ENCODE data around the gene ULBP1. TPM values are rescaled to one million over a fixed set of nuclear protein-coding genes. Genes with fewer than 3 reads are reported as not detected.

ULBP1 gene
- total RNA-seq, 2 experiments from 2014 or later = 2.5 to 2.7 TPM

DNA sequence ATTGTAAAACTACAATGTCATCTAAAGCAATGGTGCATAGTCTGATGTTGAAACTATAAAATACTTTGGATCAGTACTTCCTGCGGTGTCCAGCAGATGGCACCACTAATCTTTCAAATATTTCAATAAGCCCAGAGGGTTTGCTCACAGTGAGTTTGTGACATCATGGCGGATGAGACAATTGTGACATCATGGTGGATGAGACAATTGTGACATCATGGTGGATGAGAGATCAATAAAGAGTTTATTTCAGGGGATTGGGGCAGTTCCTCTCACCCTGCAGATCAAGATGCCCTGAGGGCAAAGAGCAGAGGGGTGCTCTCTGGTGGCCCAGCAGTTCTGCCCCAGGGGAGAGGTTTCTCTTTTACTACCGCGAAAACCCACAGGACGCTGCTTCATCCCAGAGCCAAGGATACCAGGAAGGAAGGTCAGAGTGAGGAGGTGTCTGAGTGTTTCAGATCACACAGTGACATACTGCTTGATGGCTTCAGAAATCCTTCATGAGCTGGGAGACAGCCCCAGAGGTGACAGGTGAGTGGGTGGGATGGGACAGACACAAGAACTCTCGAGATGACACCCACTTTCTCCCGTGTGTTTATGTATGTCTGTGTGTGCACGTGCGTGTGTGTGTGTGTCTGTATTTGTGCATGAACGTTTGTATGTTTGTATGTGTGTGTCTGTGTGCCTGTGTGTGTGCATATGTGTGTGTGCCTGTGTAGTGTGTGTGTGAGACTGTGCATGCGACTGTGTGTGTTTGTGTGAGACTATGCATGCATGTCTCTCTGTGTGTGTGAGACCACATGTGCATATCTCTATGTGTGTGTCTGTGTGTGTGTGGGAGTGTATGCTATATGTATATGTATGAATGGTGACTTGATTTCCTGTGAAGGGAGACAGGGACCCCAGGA, 29.2 kb upstream of the ULBP1 start:
- Mint-ChIP-seq H3K4me1 (ENCODE audit: low read depth) (peaks cover 19% of the 10 kb centered on the region), H3K4me3 (no peak overlapping the region), H3K36me3 (ENCODE audit: low read depth) (no peaks in the 10 kb centered on the region), H3K9me3 (no peaks in the 10 kb centered on the region), H3K27me3 (peaks cover 71% of the 10 kb centered on the region), H3K27ac (no peak overlapping the region)
- ATAC-seq = peak; percentile 53
- peak; percentile 89 for DNase-seq
- ChIA-PET CTCF (interaction anchor here (1.0 to 2.8 kb wide), 5 partner anchors 27 to 101 kb away, joined by 3 to 16 read pairs (median 4); no protein-coding TSS in a partner anchor), POLR2A (no interaction called here)
- intact Hi-C loops (cut with micrococcal nuclease) = loop anchor here (1.0 to 10.0 kb wide), 3 partner anchors 68 to 410 kb away; no protein-coding TSS in a partner anchor
- TF ChIP-seq CTCF (IDR thresholded peaks at IDR 0.05) = peak; percentile 79

DNA sequence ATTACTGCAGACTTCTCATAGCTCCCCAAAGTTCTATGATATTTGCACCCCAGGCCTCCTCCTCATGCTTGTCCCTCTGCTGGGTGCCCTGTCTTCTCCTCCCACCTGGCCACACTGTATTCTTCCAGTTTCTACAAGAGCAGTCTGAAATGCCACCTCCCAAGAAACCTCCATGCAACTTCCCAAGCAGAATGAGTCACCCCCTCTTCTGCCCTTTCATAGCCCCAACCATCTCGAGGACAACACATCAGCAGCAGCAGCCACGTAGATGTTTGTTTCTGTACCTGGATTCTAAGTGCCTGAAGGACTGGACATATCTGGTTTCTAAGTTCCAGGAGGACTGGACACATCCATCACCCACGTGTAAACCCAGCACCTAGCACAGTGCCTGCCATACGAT, 28.5 kb upstream of the ULBP1 start:
- ATAC-seq = no peak
- H3K4me1 Mint-ChIP-seq (ENCODE audit: low read depth) = peaks cover 26% of the 10 kb centered on the region
- H3K36me3 Mint-ChIP-seq (ENCODE audit: low read depth) = no peaks in the 10 kb centered on the region
- no peak for TF ChIP-seq CTCF (IDR thresholded peaks at IDR 0.05)
- CTCF ChIA-PET = interaction anchor here (0.6 to 2.8 kb wide), 6 partner anchors 11 to 100 kb away, joined by 3 to 16 read pairs (median 4); no protein-coding TSS in a partner anchor
- no peak overlapping the region for H3K4me3 Mint-ChIP-seq
- no peaks in the 10 kb centered on the region for H3K9me3 Mint-ChIP-seq
- intact Hi-C loops (cut with micrococcal nuclease) = loop anchor here (5.0 to 10.0 kb wide), 2 partner anchors 67 to 410 kb away; no protein-coding TSS in a partner anchor
- POLR2A ChIA-PET = no interaction called here
- peaks cover 72% of the 10 kb centered on the region for H3K27me3 Mint-ChIP-seq
- DNase-seq = no peak
- H3K27ac Mint-ChIP-seq = no peak overlapping the region

GRCh38 chr6:149935668-149936067, 28.1 kb upstream of the ULBP1 start:
- no peak overlapping the region for H3K4me3 Mint-ChIP-seq
- H3K36me3 Mint-ChIP-seq (ENCODE audit: low read depth) = no peaks in the 10 kb centered on the region
- no peaks in the 10 kb centered on the region for H3K9me3 Mint-ChIP-seq
- intact Hi-C loops (cut with micrococcal nuclease) = loop anchor here (5.0 to 10.0 kb wide), 2 partner anchors 67 to 409 kb away; no protein-coding TSS in a partner anchor
- CTCF ChIA-PET = interaction anchor here (0.6 to 2.8 kb wide), 8 partner anchors 11 to 100 kb away, joined by 3 to 16 read pairs (median 4); no protein-coding TSS in a partner anchor
- TF ChIP-seq CTCF (IDR thresholded peaks at IDR 0.05) = no peak
- H3K27ac Mint-ChIP-seq = no peak overlapping the region
- no peak for DNase-seq
- no peak for ATAC-seq
- POLR2A ChIA-PET = interaction anchor here (0.7 kb wide), 1 partner anchor 81 kb away, joined by 3 read pairs; no protein-coding TSS in a partner anchor
- peaks cover 72% of the 10 kb centered on the region for H3K27me3 Mint-ChIP-seq
- H3K4me1 Mint-ChIP-seq (ENCODE audit: low read depth) = peaks cover 28% of the 10 kb centered on the region

DNA sequence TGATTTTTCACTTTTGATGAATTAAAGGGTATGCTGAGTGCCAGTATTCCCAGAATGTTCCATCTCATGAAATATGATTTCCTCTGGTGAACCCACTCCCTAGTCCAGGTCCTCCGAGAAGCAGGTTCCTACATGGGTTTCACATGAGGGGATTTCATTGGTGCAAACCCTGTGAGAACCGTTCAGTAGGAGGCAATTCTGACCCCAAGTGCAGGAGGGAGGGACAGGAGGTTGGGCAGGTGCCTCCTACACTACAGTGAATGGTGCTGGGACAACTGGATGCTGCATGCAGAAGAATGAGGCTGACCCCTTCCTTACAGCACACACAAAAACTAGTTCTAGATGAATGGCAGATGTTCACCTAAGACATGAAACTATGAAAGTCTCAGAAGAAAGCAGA, 27.0 kb upstream of the ULBP1 start:
- TF ChIP-seq CTCF (IDR thresholded peaks at IDR 0.05) = no peak
- POLR2A ChIA-PET = no interaction called here
- H3K4me1 Mint-ChIP-seq (ENCODE audit: low read depth) = peaks cover 31% of the 10 kb centered on the region
- H3K4me3 Mint-ChIP-seq = no peak overlapping the region
- peaks cover 73% of the 10 kb centered on the region for H3K27me3 Mint-ChIP-seq
- ATAC-seq (no peak), DNase-seq (no peak)
- CTCF ChIA-PET = interaction anchor here (1.0 to 2.8 kb wide), 2 partner anchors 20 to 80 kb away, joined by 3 to 16 read pairs; no protein-coding TSS in a partner anchor
- H3K36me3 Mint-ChIP-seq (ENCODE audit: low read depth) = no peaks in the 10 kb centered on the region
- no peaks in the 10 kb centered on the region for H3K9me3 Mint-ChIP-seq
- H3K27ac Mint-ChIP-seq = no peak overlapping the region
- intact Hi-C loops (cut with micrococcal nuclease) = loop anchor here (5.0 to 10.0 kb wide), 2 partner anchors 66 to 408 kb away; no protein-coding TSS in a partner anchor
